AML-193 (cell line): Measurements from ENCODE around the gene ECI1.

ENCODE experiments used
- DNase-seq, 2 experiments: peaks; one replicate each; lab custom pipeline; 2025; lab: John Stamatoyannopoulos, UW

ECI1 gene

DNA sequence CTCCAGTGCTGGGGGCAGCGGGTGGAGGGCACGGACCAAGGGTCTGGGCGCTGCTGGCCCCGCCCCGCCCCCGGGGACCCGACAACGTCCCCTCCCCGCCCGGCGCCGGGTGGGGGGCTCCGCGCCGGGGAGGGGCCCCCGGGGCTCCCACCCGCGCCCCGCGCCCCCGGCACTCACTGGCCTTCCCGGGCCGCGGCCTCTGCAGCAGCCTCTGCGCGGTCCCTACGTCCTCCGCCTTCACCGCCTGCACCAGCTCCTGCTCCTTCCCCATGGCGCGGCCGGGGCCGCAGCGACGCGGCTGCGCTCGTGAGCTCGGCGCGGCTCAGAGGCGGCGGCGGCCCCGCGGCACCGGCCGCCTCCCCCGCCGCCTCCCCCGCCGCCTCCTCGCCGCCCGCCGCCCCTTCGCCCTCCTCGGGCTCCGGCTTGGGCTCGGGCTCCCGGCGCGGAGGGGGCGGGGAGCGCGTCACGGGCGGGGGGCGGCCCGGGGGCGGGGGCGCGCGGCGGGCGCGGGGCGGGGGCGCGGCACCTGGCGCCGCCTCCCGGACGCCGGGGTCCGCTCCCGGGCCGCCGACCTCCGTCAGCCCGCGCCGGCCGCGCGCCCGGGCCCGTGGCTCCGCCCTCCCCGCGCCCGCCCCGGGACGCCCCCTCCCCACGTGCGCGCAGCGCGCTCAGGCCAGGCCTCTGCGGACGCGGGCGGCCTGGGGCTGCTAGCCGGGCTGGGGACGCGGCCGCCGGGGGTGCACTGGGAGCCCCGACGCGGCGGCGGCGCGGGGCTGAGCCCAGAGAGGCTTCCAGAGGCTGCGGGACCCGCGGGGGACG is 55.0 kb downstream of the ECI1 start, which contains the start of gene CASKIN1:
Gene CASKIN1 (minus strand): TSS at position 444 of the 819 bp plus-strand sequence. CDS start 173 bp downstream, at position 271.
- DNase-seq = no peak

- DNase-seq = no peak
These were observed 55.8 kb downstream of the ECI1 start for GRCh38 chr16:2195322-2196161.

DNA sequence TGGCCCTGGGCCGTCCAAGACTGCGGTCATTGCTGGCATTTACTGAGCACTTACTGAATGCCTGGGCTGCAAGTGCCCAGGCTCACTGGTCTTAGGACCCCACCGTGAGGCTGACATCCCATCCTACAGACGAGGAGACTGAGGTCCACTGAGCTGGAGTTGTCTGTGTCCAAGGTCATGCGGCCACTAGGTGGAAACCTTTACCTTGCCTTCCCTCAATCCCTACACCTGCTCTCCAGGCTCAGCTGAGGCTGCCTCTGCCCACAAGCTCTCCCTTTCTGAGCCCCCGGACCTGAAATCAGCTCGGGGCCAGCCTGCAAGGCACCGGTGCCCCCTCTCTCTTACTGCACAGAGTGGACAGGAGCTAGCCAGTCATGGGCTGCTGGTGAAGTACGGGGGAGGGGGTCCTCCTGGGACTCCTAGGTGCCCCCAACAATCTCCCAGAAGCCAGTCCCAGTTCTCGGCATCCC is 56.5 kb downstream of the ECI1 start:
- peak; percentile 39 to 43 for DNase-seq

- no peak for DNase-seq
These were observed 57.1 kb downstream of the ECI1 start for GRCh38 chr16:2194166-2194834.

DNA sequence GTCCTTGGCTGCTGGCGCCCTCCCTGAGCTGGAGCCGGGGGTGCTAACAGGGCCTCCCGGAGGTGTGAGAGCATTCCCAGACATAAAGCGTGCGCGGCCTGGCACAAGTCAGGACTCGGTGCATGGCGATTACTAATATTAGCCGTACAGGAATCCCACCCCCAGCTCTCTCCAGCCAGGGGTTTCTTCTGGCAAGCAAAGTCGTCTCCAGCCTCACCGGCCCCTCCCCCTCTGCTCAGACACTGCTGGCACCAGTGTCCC is 60.0 kb downstream of the ECI1 start:
- no peak for DNase-seq

- no peak for DNase-seq
These were observed 60.5 kb downstream of the ECI1 start for GRCh38 chr16:2190659-2191445.

- no peak for DNase-seq
These were observed 61.3 kb downstream of the ECI1 start for GRCh38 chr16:2190002-2190658.
